ENCODE results near the gene RAPGEF6. TPM values are rescaled to one million over a fixed set of nuclear protein-coding genes. Genes with fewer than 3 reads are reported as not detected.

RAPGEF6 gene
- total RNA-seq, 1 donor from 2014 or later, result 36.7 TPM

- no peak overlapping the region for H3K27ac Mint-ChIP-seq
- H3K4me1 Mint-ChIP-seq (ENCODE audit: low read depth), result peaks cover 39% of the 10 kb centered on the region
- intact Hi-C loops (cut with micrococcal nuclease), result loop anchor here (1.0 kb wide), 3 partner anchors 208 to 474 kb away; partner anchors contain the start of gene FNIP1
- no peaks in the 10 kb centered on the region for H3K9me3 Mint-ChIP-seq
- H3K27me3 Mint-ChIP-seq (ENCODE audit: insufficient read depth), result peaks cover 1% of the 10 kb centered on the region
- peaks cover 25% of the 10 kb centered on the region for H3K36me3 Mint-ChIP-seq (ENCODE audit: low read depth)
- H3K4me3 Mint-ChIP-seq, result no peak overlapping the region
- no peak for DNase-seq (ENCODE audit: low spot score)
These were observed 45.3 kb downstream of the RAPGEF6 start for GRCh38 chr5:131589510-131590348.

- H3K27me3 Mint-ChIP-seq (ENCODE audit: insufficient read depth), result peaks cover 1% of the 10 kb centered on the region
- H3K4me3 Mint-ChIP-seq, result no peak overlapping the region
- DNase-seq (ENCODE audit: low spot score), result no peak
- H3K9me3 Mint-ChIP-seq, result no peaks in the 10 kb centered on the region
- H3K4me1 Mint-ChIP-seq (ENCODE audit: low read depth), result peaks cover 32% of the 10 kb centered on the region
- H3K27ac Mint-ChIP-seq, result no peak overlapping the region
- intact Hi-C loops (cut with micrococcal nuclease), result no loop called here
- peaks cover 18% of the 10 kb centered on the region for H3K36me3 Mint-ChIP-seq (ENCODE audit: low read depth)
These were observed 47.5 kb downstream of the RAPGEF6 start for GRCh38 chr5:131587541-131587940.

- Mint-ChIP-seq H3K4me1 (ENCODE audit: low read depth) (peaks cover 32% of the 10 kb centered on the region), H3K9me3 (peaks cover 4% of the 10 kb centered on the region), H3K27ac (no peak overlapping the region), H3K27me3 (ENCODE audit: insufficient read depth) (no peaks in the 10 kb centered on the region), H3K36me3 (ENCODE audit: low read depth) (peaks cover 37% of the 10 kb centered on the region), H3K4me3 (no peak overlapping the region)
- DNase-seq (ENCODE audit: low spot score), result no peak
- intact Hi-C loops (cut with micrococcal nuclease), result no loop called here
These were observed 53.3 kb downstream of the RAPGEF6 start for GRCh38 chr5:131581702-131582101.

GRCh38 chr5:131579917-131580671 lies 54.9 kb downstream of the RAPGEF6 start:
- peaks cover 35% of the 10 kb centered on the region for H3K36me3 Mint-ChIP-seq (ENCODE audit: low read depth)
- peaks cover 32% of the 10 kb centered on the region for H3K4me1 Mint-ChIP-seq (ENCODE audit: low read depth)
- intact Hi-C loops (cut with micrococcal nuclease), result no loop called here
- no peak for DNase-seq (ENCODE audit: low spot score)
- H3K27me3 Mint-ChIP-seq (ENCODE audit: insufficient read depth), result no peaks in the 10 kb centered on the region
- no peak overlapping the region for H3K4me3 Mint-ChIP-seq
- peaks cover 4% of the 10 kb centered on the region for H3K9me3 Mint-ChIP-seq
- H3K27ac Mint-ChIP-seq, result no peak overlapping the region

- no peak overlapping the region for H3K27ac Mint-ChIP-seq
- no peaks in the 10 kb centered on the region for H3K27me3 Mint-ChIP-seq (ENCODE audit: insufficient read depth)
- H3K9me3 Mint-ChIP-seq, result peaks cover 4% of the 10 kb centered on the region
- no peak for DNase-seq (ENCODE audit: low spot score)
- intact Hi-C loops (cut with micrococcal nuclease), result no loop called here
- H3K4me3 Mint-ChIP-seq, result no peak overlapping the region
- H3K36me3 Mint-ChIP-seq (ENCODE audit: low read depth), result peaks cover 24% of the 10 kb centered on the region
- peaks cover 22% of the 10 kb centered on the region for H3K4me1 Mint-ChIP-seq (ENCODE audit: low read depth)
These were observed 59.3 kb downstream of the RAPGEF6 start for GRCh38 chr5:131575660-131576227.

- intact Hi-C loops (cut with micrococcal nuclease), result no loop called here
- Mint-ChIP-seq H3K9me3 (no peaks in the 10 kb centered on the region), H3K36me3 (ENCODE audit: low read depth) (peaks cover 13% of the 10 kb centered on the region), H3K4me3 (no peak overlapping the region), H3K4me1 (ENCODE audit: low read depth) (peaks cover 37% of the 10 kb centered on the region), H3K27ac (no peak overlapping the region), H3K27me3 (ENCODE audit: insufficient read depth) (no peaks in the 10 kb centered on the region)
- no peak for DNase-seq (ENCODE audit: low spot score)
These were observed 63.3 kb downstream of the RAPGEF6 start for GRCh38 chr5:131571669-131572168.

GRCh38 chr5:131570757-131571156 lies 64.3 kb downstream of the RAPGEF6 start:
- Mint-ChIP-seq H3K27ac (no peak overlapping the region), H3K4me1 (ENCODE audit: low read depth) (peaks cover 39% of the 10 kb centered on the region), H3K36me3 (ENCODE audit: low read depth) (peaks cover 13% of the 10 kb centered on the region), H3K9me3 (no peaks in the 10 kb centered on the region), H3K27me3 (ENCODE audit: insufficient read depth) (no peaks in the 10 kb centered on the region), H3K4me3 (no peak overlapping the region)
- intact Hi-C loops (cut with micrococcal nuclease), result no loop called here
- DNase-seq (ENCODE audit: low spot score), result no peak

- peaks cover 26% of the 10 kb centered on the region for H3K36me3 Mint-ChIP-seq (ENCODE audit: low read depth)
- peaks cover 34% of the 10 kb centered on the region for H3K4me1 Mint-ChIP-seq (ENCODE audit: low read depth)
- intact Hi-C loops (cut with micrococcal nuclease), result no loop called here
- no peak for DNase-seq (ENCODE audit: low spot score)
- H3K9me3 Mint-ChIP-seq, result no peaks in the 10 kb centered on the region
- H3K4me3 Mint-ChIP-seq, result no peak overlapping the region
- H3K27me3 Mint-ChIP-seq (ENCODE audit: insufficient read depth), result no peaks in the 10 kb centered on the region
- H3K27ac Mint-ChIP-seq, result no peak overlapping the region
These were observed 70.8 kb downstream of the RAPGEF6 start for GRCh38 chr5:131564229-131564652.

- H3K27ac Mint-ChIP-seq, result no peak overlapping the region
- H3K4me3 Mint-ChIP-seq, result no peak overlapping the region
- H3K4me1 Mint-ChIP-seq (ENCODE audit: low read depth), result peaks cover 34% of the 10 kb centered on the region
- no peaks in the 10 kb centered on the region for H3K9me3 Mint-ChIP-seq
- no peak for DNase-seq (ENCODE audit: low spot score)
- H3K27me3 Mint-ChIP-seq (ENCODE audit: insufficient read depth), result no peaks in the 10 kb centered on the region
- peaks cover 22% of the 10 kb centered on the region for H3K36me3 Mint-ChIP-seq (ENCODE audit: low read depth)
- intact Hi-C loops (cut with micrococcal nuclease), result no loop called here
These were observed 71.4 kb downstream of the RAPGEF6 start for GRCh38 chr5:131563434-131564228.

- peaks cover 51% of the 10 kb centered on the region for H3K4me1 Mint-ChIP-seq (ENCODE audit: low read depth)
- intact Hi-C loops (cut with micrococcal nuclease), result no loop called here
- H3K9me3 Mint-ChIP-seq, result no peaks in the 10 kb centered on the region
- no peaks in the 10 kb centered on the region for H3K27me3 Mint-ChIP-seq (ENCODE audit: insufficient read depth)
- H3K36me3 Mint-ChIP-seq (ENCODE audit: low read depth), result peaks cover 25% of the 10 kb centered on the region
- DNase-seq (ENCODE audit: low spot score), result no peak
- no peak overlapping the region for H3K4me3 Mint-ChIP-seq
- H3K27ac Mint-ChIP-seq, result peak overlapping the region; percentile 28
These were observed 84.4 kb downstream of the RAPGEF6 start for GRCh38 chr5:131550606-131551005.

GRCh38 chr5:131548176-131548575 lies 86.9 kb downstream of the RAPGEF6 start:
- Mint-ChIP-seq H3K9me3 (no peaks in the 10 kb centered on the region), H3K27me3 (ENCODE audit: insufficient read depth) (no peaks in the 10 kb centered on the region), H3K27ac (peak overlapping the region; percentile 92), H3K4me3 (peak overlapping the region; percentile 94), H3K36me3 (ENCODE audit: low read depth) (peaks cover 33% of the 10 kb centered on the region), H3K4me1 (ENCODE audit: low read depth) (peaks cover 68% of the 10 kb centered on the region)
- DNase-seq (ENCODE audit: low spot score), result peak; percentile 34
- intact Hi-C loops (cut with micrococcal nuclease), result loop anchor here (1.0 to 2.0 kb wide), 4 partner anchors 12 to 33 kb away; no protein-coding TSS in a partner anchor

GRCh38 chr5:131545845-131546244 lies 89.2 kb downstream of the RAPGEF6 start:
- no peak overlapping the region for H3K27ac Mint-ChIP-seq
- peaks cover 80% of the 10 kb centered on the region for H3K4me1 Mint-ChIP-seq (ENCODE audit: low read depth)
- peaks cover 42% of the 10 kb centered on the region for H3K36me3 Mint-ChIP-seq (ENCODE audit: low read depth)

More at GRCh38 chr5:131545845-131546244, 89.2 kb downstream of the RAPGEF6 start:
- no peaks in the 10 kb centered on the region for H3K27me3 Mint-ChIP-seq (ENCODE audit: insufficient read depth)
- no peak for DNase-seq (ENCODE audit: low spot score)
- peak overlapping the region; percentile 38 for H3K4me3 Mint-ChIP-seq
- H3K9me3 Mint-ChIP-seq, result no peaks in the 10 kb centered on the region
- intact Hi-C loops (cut with micrococcal nuclease), result no loop called here
